Kidney (tissue), 14 donors: ENCODE measurements around the gene TMEM207. TPM values are rescaled to one million over a fixed set of nuclear protein-coding genes. Genes with fewer than 3 reads are reported as not detected.
A peak's percentile ranks its signal among the peaks of the same experiment; 100 is the strongest.

Experiments used
- DNase-seq, 5 donors: peaks; one replicate each; pipeline ENCODE4 v3.0.0-alpha.2; 2013 to 2020
- FAIRE-seq: peaks from 2 replicates; lab custom pipeline; 2012; peaks lifted over from hg19 to GRCh38; lab: Jason Lieb, UNC
- H3K27ac ChIP-seq, 2 donors: one replicate each; pipeline ENCODE4 v1.7.0; 2013; ENCODE audit warnings: low read depth in 2 of 2, low read length in 2 of 2, inconsistent platforms in 1 of 2
- H3K27me3 ChIP-seq: one replicate; pipeline ENCODE4 v1.7.1; 2013; ENCODE audit warnings: low read length, inconsistent platforms; ENCODE audit not compliant: control insufficient read depth, insufficient read depth
- H3K36me3 ChIP-seq, 3 donors: one replicate each; pipeline versions ENCODE4 v1.7.0 to v1.7.1; 2013; ENCODE audit warnings: low read length in 3 of 3, control low read depth in 1 of 3, inconsistent platforms in 1 of 3; ENCODE audit not compliant: insufficient read depth in 3 of 3, control insufficient read depth in 2 of 3
- H3K4me1 ChIP-seq, 3 donors: one replicate each; pipeline versions ENCODE4 v1.7.0 to v1.7.1; 2013; ENCODE audit warnings: low read length in 3 of 3, inconsistent platforms in 1 of 3, low read depth in 1 of 3; ENCODE audit not compliant: control insufficient read depth in 2 of 3, insufficient read depth in 2 of 3
- H3K4me3 ChIP-seq, 3 donors: one replicate each; pipeline versions ENCODE4 v1.7.0 to v1.8.1; 2013; ENCODE audit warnings: low read length in 3 of 3, control low read depth in 1 of 3, inconsistent platforms in 1 of 3
- H3K9ac ChIP-seq, 3 donors: one replicate each; pipeline versions ENCODE4 v1.7.0 to v1.7.1; 2013; ENCODE audit warnings: low read length in 3 of 3, control low read depth in 1 of 3, inconsistent platforms in 1 of 3
- H3K9me3 ChIP-seq, 3 donors: one replicate each; pipeline versions ENCODE4 v1.7.0 to v1.7.1; 2013; ENCODE audit warnings: low read length in 3 of 3, control low read depth in 1 of 3, inconsistent platforms in 1 of 3; ENCODE audit not compliant: control insufficient read depth in 2 of 3, insufficient read depth in 1 of 3
- intact Hi-C: fragments of 100-400 bp; cut with DNase I; formaldehyde crosslinking; loops from one replicate; pipeline ENCODE4 v1.11.1; 2022
- polyA plus RNA-seq: library from polyadenylated mRNA; stranded (reverse); fragments of 350-450 nt; fragmentation: Illumina TruSeq; extraction: RNeasy Lipid Tissue Mini Kit (QIAGEN cat#74804); gene quantifications from one replicate; pipeline ENCODE4 v1.2.3, GENCODE V29; 2014; ENCODE audit warnings: low read depth, low replicate concordance; ENCODE audit not compliant: insufficient read depth
- total RNA-seq: library from RNA; stranded (reverse); fragmentation: NEBNext Ultra II Directional; extraction: Animal tissue kit (Norgen Biotek cat#: 25700); gene quantifications from one replicate; pipeline ENCODE4 v1.2.1, GENCODE V29; 2021
- TF ChIP-seq, protein P1 (sequence below): IDR thresholded peaks from 3 replicates; pipeline ENCODE4 v1.5.1; 2012; ENCODE audit warnings: mild to moderate bottlenecking, moderate library complexity, borderline replicate concordance; ENCODE audit not compliant: insufficient read depth; ENCODE audit errors: extremely low read depth
- donor health status: control.
- donor health status: control.
- donor health status: control.
- donor health status: control.
- donor health status: control.
- donor health status: DM: yes; HTN: yes; CAD: no.
- donor health status: Normal renal cell carcinoma (clear cell type).

Gene TMEM207
- total and polyA plus RNA-seq, 2 donors from 2014 or later, result 21.2 TPM; not detected in 1

DNA sequence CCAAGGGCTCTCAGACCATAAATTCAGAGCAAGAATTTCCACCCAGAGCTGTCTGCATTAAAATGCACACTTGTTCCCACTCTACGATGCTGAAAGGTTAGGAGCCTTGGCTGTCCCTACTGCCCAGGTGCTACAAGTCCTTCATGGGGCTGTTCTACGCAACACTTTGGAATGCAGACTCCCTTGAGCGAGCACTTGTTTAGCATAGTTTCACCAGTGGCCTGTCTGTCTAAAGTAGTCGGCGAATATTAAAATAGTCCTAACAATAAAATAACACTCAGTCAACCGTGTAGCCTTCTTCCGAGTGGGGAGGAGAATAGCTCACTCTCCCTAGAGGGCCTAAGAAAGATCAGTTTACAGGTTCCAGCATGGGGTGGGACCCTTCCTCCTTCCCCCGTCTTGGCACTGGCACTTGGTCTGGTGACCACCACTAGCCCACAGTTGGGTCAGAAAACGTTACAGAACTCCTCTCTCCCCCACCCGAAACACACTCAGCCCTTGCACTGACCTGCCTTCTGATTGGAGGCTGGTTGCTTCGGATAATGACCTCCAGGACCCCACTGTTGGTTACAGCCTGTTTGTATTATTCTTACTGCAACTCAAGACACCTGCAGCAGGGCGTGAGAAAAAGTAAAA, 62.0 kb downstream of the TMEM207 start, which contains the start of gene CLDN16:
Gene CLDN16 (plus strand): TSS at position 586 of the 636 bp plus-strand sequence. CDS start 167 bp downstream, outside the sequence.
- H3K27ac ChIP-seq, result peak within 1 kb of the TSS; percentile 29 to 73
- intact Hi-C loops, result no loop called here
- FAIRE-seq (no peak), DNase-seq (peak; percentile 38 to 69 (median 59))
- no peaks in the 10 kb centered on the region for H3K36me3 ChIP-seq
- no peaks in the 10 kb centered on the region for H3K4me1 ChIP-seq
- no peaks in the 10 kb centered on the region for H3K27me3 ChIP-seq
- H3K4me3 ChIP-seq, result peak within 1 kb of the TSS in 2 of 3 donors; percentile 29 to 47
- H3K9me3 ChIP-seq, result no peaks in the 10 kb centered on the region
- TF ChIP-seq, protein P1, sequence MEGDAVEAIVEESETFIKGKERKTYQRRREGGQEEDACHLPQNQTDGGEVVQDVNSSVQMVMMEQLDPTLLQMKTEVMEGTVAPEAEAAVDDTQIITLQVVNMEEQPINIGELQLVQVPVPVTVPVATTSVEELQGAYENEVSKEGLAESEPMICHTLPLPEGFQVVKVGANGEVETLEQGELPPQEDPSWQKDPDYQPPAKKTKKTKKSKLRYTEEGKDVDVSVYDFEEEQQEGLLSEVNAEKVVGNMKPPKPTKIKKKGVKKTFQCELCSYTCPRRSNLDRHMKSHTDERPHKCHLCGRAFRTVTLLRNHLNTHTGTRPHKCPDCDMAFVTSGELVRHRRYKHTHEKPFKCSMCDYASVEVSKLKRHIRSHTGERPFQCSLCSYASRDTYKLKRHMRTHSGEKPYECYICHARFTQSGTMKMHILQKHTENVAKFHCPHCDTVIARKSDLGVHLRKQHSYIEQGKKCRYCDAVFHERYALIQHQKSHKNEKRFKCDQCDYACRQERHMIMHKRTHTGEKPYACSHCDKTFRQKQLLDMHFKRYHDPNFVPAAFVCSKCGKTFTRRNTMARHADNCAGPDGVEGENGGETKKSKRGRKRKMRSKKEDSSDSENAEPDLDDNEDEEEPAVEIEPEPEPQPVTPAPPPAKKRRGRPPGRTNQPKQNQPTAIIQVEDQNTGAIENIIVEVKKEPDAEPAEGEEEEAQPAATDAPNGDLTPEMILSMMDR, result no peak
- peak within 1 kb of the TSS in 1 of 3 donors; percentile 35 for H3K9ac ChIP-seq

DNA sequence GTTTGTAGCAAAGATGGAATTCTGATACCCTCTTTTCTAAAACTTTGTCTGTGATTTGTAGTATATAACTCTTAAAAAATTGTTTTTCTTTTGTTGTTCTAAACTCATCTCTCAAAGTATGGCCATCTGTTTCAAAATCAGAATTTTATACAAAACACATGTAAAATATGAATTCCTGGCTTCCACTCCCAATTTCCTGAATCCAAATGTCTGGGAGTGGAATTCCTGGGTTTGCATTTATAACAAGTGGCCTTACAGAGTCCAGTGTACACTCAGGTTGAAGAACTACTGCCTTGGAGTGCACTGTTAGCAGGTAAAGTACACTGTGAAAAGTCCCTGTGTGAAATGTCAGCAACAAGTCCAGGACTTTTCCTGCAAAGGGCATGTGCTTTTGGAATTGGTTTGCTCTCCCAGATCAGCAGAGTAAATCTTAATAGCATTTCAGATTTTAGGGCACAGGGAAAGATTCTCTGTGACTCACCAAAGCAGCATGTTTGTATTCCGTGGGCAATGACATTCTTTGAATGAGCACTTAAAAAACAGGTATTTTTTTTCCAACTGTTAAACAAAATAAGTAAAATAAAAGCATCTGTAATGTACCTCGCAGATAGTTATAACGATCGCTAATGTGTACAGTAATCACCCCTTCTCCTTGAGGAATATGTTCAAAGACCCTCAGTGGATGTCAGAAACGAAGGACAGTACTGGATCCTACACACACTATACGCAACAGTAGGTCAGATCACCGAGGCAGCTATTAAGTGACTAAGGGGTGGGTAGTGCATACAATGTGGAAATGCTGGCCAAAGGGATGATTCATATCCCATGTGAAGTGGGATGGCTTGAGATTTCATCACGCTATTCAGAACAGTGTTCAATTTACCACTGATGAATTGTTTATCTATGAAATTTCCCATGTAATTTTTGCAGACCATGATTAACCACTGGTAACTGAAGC, 63.7 kb downstream of the TMEM207 start:
- FAIRE-seq, result no peak
- no peak overlapping the region for H3K9ac ChIP-seq

DNA sequence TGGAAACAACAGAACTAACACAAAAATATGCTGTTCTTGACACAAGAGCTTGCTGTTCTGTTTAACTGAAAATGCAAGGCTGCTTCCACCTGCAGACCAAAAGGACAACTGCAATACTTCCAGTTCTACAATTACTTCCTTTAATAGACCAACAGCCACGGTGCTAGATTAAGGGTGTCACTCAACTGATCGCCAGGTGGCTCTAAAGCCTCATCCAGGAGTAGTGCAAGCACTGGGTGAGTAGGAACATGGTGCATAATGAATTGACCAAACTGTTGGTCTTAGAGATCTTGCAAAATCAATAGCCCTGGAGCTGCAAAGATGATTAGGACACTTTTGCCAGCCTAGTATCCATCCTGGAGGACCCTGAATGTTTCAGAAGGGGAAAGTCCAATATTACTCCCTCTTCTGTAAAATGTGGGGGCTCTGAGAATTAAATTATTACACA, 65.4 kb downstream of the TMEM207 start:
- no peak overlapping the region for H3K4me3 ChIP-seq
- no peak overlapping the region for H3K27ac ChIP-seq
- TF ChIP-seq, protein P1, result peak; percentile 65
- peak; percentile 70 for FAIRE-seq
- peak in 3 of 5 donors; percentile 11 to 58 (median 48) for DNase-seq
- intact Hi-C loops, result no loop called here
- no peaks in the 10 kb centered on the region for H3K36me3 ChIP-seq
- H3K27me3 ChIP-seq, result no peaks in the 10 kb centered on the region
- no peaks in the 10 kb centered on the region for H3K9me3 ChIP-seq
- no peak overlapping the region for H3K9ac ChIP-seq
- H3K4me1 ChIP-seq, result no peaks in the 10 kb centered on the region

More for the DNA sequence above, 63.7 kb downstream of the TMEM207 start:
- Histone ChIP-seq H3K36me3 (no peaks in the 10 kb centered on the region), H3K27ac (no peak overlapping the region), H3K4me1 (no peaks in the 10 kb centered on the region), H3K27me3 (no peaks in the 10 kb centered on the region), H3K9me3 (no peaks in the 10 kb centered on the region), H3K4me3 (no peak overlapping the region)
- TF ChIP-seq, protein P1, result no peak
- intact Hi-C loops, result no loop called here
- no peak for DNase-seq
